Kidney epithelial cell (primary cell): Measurements from ENCODE around the gene MYO3B. TPM values are rescaled to one million over a fixed set of nuclear protein-coding genes. Genes with fewer than 3 reads are reported as not detected.

Experiments used
- DNase-seq: peaks from one replicate; pipeline ENCODE4 v3.0.0-alpha.2; 2010; ENCODE audit warnings: low read depth
- H3K27me3 ChIP-seq: 2 replicates; pipeline ENCODE4 v1.6.0; 2011; ENCODE audit warnings: low read length; ENCODE audit not compliant: control insufficient read depth, insufficient read depth
- H3K36me3 ChIP-seq: 2 replicates; pipeline ENCODE4 v1.5.1; 2011; ENCODE audit warnings: low read length; ENCODE audit not compliant: control insufficient read depth, insufficient read depth
- H3K4me3 ChIP-seq: 2 replicates; pipeline ENCODE4 v1.5.1; 2011; ENCODE audit warnings: low read depth, mild to moderate bottlenecking, control low read depth, low read length
- total RNA-seq: library from RNA; depleted of rRNA; stranded (reverse); fragments of >200 nt; gene quantifications from 2 replicates; pipeline ENCODE4 v1.2.3, GENCODE V29; 2015
- TF ChIP-seq, protein P1 (sequence below): IDR thresholded peaks from 2 replicates; pipeline ENCODE4 v1.5.1; 2011; ENCODE audit warnings: mild to moderate bottlenecking, moderate library complexity, low read length, control low read depth, inconsistent platforms; ENCODE audit not compliant: insufficient read depth, poor library complexity, severe bottlenecking

Gene MYO3B
- total RNA-seq, 1 donor from 2014 or later, result 1.1 TPM

DNA sequence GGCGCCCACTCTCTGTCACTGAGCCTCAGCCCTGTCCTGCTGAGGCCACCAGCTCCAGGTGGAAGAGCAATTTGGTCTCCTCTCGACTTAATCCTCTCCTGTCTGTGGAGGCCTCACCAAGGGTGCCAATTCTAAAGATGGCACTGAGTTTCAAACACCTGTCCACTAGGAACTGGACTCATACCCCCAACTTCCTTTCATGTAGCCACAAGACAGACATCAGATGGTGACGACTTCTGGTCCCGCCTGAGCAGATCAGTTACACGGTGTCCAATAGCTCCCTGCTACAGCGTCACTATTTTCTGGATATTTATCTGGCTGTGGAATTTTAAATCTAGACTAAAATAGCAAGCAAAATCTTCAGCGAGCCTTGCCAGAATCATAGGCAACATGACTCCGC, 512.7 kb downstream of the MYO3B start:
- Histone ChIP-seq H3K4me3 (no peak overlapping the region), H3K27me3 (no peaks in the 10 kb centered on the region), H3K36me3 (no peaks in the 10 kb centered on the region)
- TF ChIP-seq, protein P1, sequence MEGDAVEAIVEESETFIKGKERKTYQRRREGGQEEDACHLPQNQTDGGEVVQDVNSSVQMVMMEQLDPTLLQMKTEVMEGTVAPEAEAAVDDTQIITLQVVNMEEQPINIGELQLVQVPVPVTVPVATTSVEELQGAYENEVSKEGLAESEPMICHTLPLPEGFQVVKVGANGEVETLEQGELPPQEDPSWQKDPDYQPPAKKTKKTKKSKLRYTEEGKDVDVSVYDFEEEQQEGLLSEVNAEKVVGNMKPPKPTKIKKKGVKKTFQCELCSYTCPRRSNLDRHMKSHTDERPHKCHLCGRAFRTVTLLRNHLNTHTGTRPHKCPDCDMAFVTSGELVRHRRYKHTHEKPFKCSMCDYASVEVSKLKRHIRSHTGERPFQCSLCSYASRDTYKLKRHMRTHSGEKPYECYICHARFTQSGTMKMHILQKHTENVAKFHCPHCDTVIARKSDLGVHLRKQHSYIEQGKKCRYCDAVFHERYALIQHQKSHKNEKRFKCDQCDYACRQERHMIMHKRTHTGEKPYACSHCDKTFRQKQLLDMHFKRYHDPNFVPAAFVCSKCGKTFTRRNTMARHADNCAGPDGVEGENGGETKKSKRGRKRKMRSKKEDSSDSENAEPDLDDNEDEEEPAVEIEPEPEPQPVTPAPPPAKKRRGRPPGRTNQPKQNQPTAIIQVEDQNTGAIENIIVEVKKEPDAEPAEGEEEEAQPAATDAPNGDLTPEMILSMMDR, result no peak
- no peak for DNase-seq

DNA sequence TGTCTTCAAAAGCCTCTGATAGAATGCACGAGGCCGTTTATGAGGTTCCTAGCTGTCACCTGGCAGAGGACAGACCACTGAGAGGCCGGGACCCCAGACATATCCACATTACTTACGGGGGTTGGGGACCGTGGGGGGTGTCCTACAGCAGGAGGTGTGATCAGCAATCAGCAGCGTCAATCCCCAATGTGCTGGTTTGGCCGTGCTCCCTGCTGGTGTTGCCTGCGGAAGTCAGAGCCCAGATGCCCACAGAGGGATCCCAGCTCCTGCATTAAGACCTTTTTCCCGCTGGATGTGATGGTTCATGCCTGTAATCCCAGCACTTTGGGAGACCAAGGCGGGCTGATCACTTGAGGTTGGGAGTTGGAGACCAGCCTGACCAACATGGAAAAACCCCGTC, 516.4 kb downstream of the MYO3B start:
- Histone ChIP-seq H3K4me3 (no peak overlapping the region), H3K36me3 (no peaks in the 10 kb centered on the region), H3K27me3 (no peaks in the 10 kb centered on the region)
- no peak for DNase-seq
- TF ChIP-seq, protein P1, result no peak

- no peaks in the 10 kb centered on the region for H3K27me3 ChIP-seq
- H3K36me3 ChIP-seq, result no peaks in the 10 kb centered on the region
- H3K4me3 ChIP-seq, result no peak overlapping the region
- TF ChIP-seq, protein P1, result no peak
- no peak for DNase-seq
Measured at GRCh38 chr2:170695521-170696410, 517.8 kb downstream of the MYO3B start.

- no peaks in the 10 kb centered on the region for H3K27me3 ChIP-seq
- TF ChIP-seq, protein P1, result no peak
- no peak overlapping the region for H3K4me3 ChIP-seq
- DNase-seq, result no peak
- no peaks in the 10 kb centered on the region for H3K36me3 ChIP-seq
Measured at GRCh38 chr2:170696948-170697347, 519.0 kb downstream of the MYO3B start.

- Histone ChIP-seq H3K4me3 (no peak overlapping the region), H3K36me3 (no peaks in the 10 kb centered on the region), H3K27me3 (peaks cover 2% of the 10 kb centered on the region)
- DNase-seq, result no peak
- TF ChIP-seq, protein P1, result no peak
Measured at GRCh38 chr2:170701011-170701410, 523.1 kb downstream of the MYO3B start.

DNA sequence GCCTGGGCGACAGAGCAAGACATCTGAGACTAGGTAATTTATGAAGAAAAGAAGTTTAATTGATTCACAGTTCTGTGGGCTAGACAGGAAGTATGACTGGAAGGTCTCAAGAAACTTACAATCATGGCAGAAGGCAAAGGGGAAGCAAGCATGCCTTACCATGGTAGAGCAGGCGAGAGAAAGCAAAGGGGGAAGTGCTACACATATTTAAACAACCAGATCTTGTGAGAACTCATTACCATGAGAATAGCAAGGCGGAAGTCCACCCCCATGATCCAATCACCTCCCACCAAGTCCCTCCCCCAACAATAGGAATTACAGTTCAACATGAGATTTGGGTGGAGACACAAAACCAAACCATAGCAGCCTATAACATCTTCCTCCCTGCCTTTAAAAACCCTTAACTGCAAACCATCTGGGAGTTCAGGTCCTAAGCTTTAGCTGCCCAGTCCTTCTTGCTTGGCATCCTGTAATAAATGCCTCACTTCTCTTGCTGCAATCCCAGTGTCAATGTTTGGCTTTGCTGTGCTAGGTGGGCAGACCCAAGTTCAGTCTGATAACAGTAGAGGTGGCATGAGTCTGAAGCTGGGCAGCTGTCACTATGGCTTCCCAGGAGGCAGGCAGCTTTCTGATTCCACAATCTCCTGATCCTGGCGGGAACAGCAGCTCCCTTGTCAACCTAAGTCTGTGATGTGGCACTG, 526.0 kb downstream of the MYO3B start:
- Histone ChIP-seq H3K4me3 (no peak overlapping the region), H3K36me3 (no peaks in the 10 kb centered on the region), H3K27me3 (peaks cover 16% of the 10 kb centered on the region)
- no peak for DNase-seq
- TF ChIP-seq, protein P1, result no peak
